GM21367 (cell line): ENCODE measurements around the gene HTR1D.

ENCODE experiments used
- ATAC-seq: cut with Tn5 transposase; IDR thresholded peaks from one replicate; pipeline ENCODE4 v1.9.1; 2021; ENCODE audit not compliant: unreplicated experiment

The HTR1D gene

GRCh38 chr1:23152966-23153684 is 64.2 kb downstream of the HTR1D start:
- no peak for ATAC-seq

DNA sequence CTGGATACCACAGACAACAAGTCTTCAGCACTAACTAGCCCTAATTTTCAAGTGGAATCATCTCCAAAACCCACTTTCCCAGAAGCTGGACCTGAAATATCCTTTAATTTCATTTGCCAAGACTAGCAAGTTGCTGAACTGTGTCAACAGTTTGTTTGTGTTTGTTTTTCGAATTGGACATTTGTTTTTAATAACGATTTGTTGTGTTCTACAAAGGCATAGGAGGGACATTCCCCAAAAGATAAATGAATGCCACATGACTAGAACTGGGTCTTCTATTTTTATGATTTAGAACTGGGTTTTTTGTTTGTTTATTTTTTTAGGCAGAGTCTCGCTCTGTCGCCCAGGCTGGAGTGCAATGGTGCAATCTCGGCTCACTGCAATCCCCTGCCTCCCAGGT is 66.6 kb downstream of the HTR1D start:
- no peak for ATAC-seq

- no peak for ATAC-seq
Measured at GRCh38 chr1:23150125-23150524, 67.2 kb downstream of the HTR1D start.

DNA sequence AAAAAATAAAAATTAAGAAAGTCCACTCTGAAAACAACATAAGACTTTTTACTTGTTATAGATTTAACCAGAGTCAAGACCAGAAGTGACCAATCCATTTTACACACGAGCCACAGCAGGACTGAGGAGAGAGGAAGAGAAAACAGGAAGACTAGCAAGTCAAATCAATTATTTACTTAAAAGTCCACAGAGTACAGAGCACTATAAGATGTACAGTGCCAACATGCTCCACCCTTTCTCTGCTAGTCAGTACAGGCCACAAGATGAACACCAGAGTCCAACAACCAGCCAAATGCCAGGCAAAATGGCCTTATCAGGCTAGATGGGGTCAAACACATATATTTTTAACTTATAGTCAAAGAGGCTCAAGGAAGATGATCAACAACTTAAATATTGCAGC is 68.2 kb downstream of the HTR1D start:
- no peak for ATAC-seq

GRCh38 chr1:23148084-23148483 is 69.2 kb downstream of the HTR1D start:
- ATAC-seq = no peak
